GM12864 (cell line): ENCODE results near the gene TMTC1.

Experiments used
- DNase-seq: peaks from one replicate; pipeline ENCODE4 v3.0.0-alpha.2; 2011; ENCODE audit warnings: low read depth
- H3K4me3 ChIP-seq: 2 replicates; pipeline ENCODE4 v1.5.1; 2011; ENCODE audit warnings: mild to moderate bottlenecking, low read depth, low read length, control low read depth
- CTCF ChIP-seq: IDR thresholded peaks from 2 replicates; pipeline ENCODE4 v1.5.1; 2011; ENCODE audit warnings: low read depth, mild to moderate bottlenecking, moderate library complexity, low read length, control low read depth, inconsistent platforms; ENCODE audit errors: missing control alignments

Gene TMTC1

GRCh38 chr12:29726321-29726692 is 57.4 kb downstream of the TMTC1 start:
- no peak for DNase-seq
- no peak for TF ChIP-seq CTCF
- no peak overlapping the region for H3K4me3 ChIP-seq

GRCh38 chr12:29725587-29726320 is 58.0 kb downstream of the TMTC1 start:
- DNase-seq: no peak
- no peak overlapping the region for H3K4me3 ChIP-seq
- no peak for TF ChIP-seq CTCF

- no peak for TF ChIP-seq CTCF
- no peak overlapping the region for H3K4me3 ChIP-seq
- DNase-seq: no peak
Observed at GRCh38 chr12:29722164-29722563, 61.6 kb downstream of the TMTC1 start.

- no peak for TF ChIP-seq CTCF
- DNase-seq: no peak
- no peak overlapping the region for H3K4me3 ChIP-seq
Observed at GRCh38 chr12:29719381-29719780, 64.4 kb downstream of the TMTC1 start.

- DNase-seq: no peak
- TF ChIP-seq CTCF: no peak
- H3K4me3 ChIP-seq: no peak overlapping the region
Observed at GRCh38 chr12:29717540-29718100, 66.1 kb downstream of the TMTC1 start.

GRCh38 chr12:29714966-29715365 is 68.8 kb downstream of the TMTC1 start:
- DNase-seq: no peak
- no peak for TF ChIP-seq CTCF
- no peak overlapping the region for H3K4me3 ChIP-seq

- no peak for DNase-seq
- no peak for TF ChIP-seq CTCF
- H3K4me3 ChIP-seq: no peak overlapping the region
Observed at GRCh38 chr12:29713729-29714128, 70.0 kb downstream of the TMTC1 start.
